Skeletal muscle tissue (tissue), 4 donors: ENCODE measurements around the gene ERBB2. TPM values are rescaled to one million over a fixed set of nuclear protein-coding genes. Genes with fewer than 3 reads are reported as not detected.

ENCODE experiments used
- H3K27ac ChIP-seq: one replicate; pipeline ENCODE4 v1.7.0; 2013; ENCODE audit warnings: mild to moderate bottlenecking, low read depth, low read length, inconsistent platforms
- H3K27me3 ChIP-seq, 3 donors: one replicate each; pipeline ENCODE4 v1.7.0; 2013; ENCODE audit warnings: low read length in 3 of 3; ENCODE audit not compliant: control insufficient read depth in 3 of 3, insufficient read depth in 3 of 3
- H3K36me3 ChIP-seq, 3 donors: one replicate each; pipeline ENCODE4 v1.7.0; 2013; ENCODE audit warnings: low read length in 3 of 3; ENCODE audit not compliant: control insufficient read depth in 3 of 3, insufficient read depth in 3 of 3
- H3K4me1 ChIP-seq, 3 donors: one replicate each; pipeline ENCODE4 v1.7.0; 2013; ENCODE audit warnings: low read length in 3 of 3, mild to moderate bottlenecking in 3 of 3; ENCODE audit not compliant: control insufficient read depth in 3 of 3, insufficient read depth in 3 of 3
- H3K4me3 ChIP-seq, 3 donors: one replicate each; pipeline ENCODE4 v1.7.0; 2013; ENCODE audit warnings: low read length in 3 of 3
- H3K9ac ChIP-seq, 3 donors: one replicate each; pipeline ENCODE4 v1.7.0; 2013; ENCODE audit warnings: low read length in 3 of 3, mild to moderate bottlenecking in 3 of 3, moderate library complexity in 2 of 3, low read depth in 1 of 3
- H3K9me3 ChIP-seq, 3 donors: one replicate each; pipeline ENCODE4 v1.7.0; 2013; ENCODE audit warnings: low read length in 3 of 3; ENCODE audit not compliant: control insufficient read depth in 3 of 3
- total RNA-seq: library from RNA; depleted of rRNA; stranded (reverse); fragments of >200 nt; gene quantifications from one replicate; pipeline ENCODE4 v1.2.3, GENCODE V29; 2014
- donor health status: Osteomylitis.

Gene ERBB2
- total RNA-seq, 1 donor from 2014 or later = 69.9 TPM

DNA sequence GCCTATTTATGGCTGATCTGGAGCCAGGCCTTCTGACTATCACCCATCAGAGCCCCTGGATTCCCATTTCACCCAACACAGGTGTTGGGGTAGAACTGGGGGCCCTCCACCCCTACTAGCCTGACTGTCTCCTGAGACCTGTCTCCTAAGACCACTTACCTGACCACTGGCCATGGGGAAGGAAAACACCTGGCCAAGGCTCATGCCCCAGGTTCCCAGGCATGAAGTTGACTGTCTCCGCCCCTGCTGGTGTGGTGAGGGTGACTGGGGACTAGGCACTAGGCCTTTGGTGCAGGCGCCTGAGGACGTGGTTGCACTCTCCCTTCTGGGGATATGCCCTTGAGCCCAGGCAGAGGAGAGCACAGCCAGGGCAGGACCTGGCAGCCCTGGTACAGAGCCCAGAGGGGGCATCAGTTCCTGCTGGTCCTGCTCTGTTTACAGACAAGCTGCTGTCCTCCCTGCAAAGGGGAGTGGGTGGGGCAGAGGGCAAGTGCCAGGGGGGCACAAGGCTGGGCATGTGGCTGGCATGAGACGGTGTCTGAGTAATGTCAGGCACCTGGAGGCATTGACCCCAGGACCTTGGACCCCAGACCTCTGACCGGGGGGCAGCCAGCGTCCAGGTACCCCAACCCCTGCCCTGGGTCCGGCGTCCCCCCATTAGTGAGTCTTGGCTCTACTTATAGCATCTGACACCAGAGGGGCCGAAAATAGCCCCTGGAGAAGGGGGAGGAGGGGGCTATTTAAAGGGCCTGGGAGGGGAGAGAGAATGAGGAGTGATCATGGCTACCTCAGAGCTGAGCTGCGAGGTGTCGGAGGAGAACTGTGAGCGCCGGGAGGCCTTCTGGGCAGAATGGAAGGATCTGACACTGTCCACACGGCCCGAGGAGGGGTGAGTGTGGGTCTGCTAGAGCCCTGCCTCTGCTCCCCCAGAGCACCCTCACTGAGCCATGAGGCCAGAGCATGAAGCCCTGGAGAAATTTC lies 35.0 kb upstream of the ERBB2 start, which contains the start of gene TCAP:
TSS of gene TCAP (plus strand) at position 769 of the 981 bp plus-strand sequence. CDS start at position 780, 11 bp downstream.
- Histone ChIP-seq H3K9me3 (no peaks in the 10 kb centered on the region), H3K36me3 (peaks cover 2 to 12% (median 11%) of the 10 kb centered on the region in 3 donors), H3K9ac (peak within 1 kb of the TSS; percentile 100), H3K4me3 (peak within 1 kb of the TSS; percentile 89 to 98 (median 91)), H3K27me3 (peaks cover 0 to 7% (median 3%) of the 10 kb centered on the region in 3 donors), H3K27ac (peak within 1 kb of the TSS; percentile 100), H3K4me1 (peaks cover 51 to 87% (median 75%) of the 10 kb centered on the region in 3 donors)

- Histone ChIP-seq H3K4me1 (peaks cover 51 to 87% (median 75%) of the 10 kb centered on the region in 3 donors), H3K27ac (peak overlapping the region; percentile 100), H3K36me3 (peaks cover 2 to 14% (median 8%) of the 10 kb centered on the region in 3 donors), H3K4me3 (peak overlapping the region; percentile 89 to 98 (median 91)), H3K9ac (peak overlapping the region; percentile 100), H3K27me3 (peaks cover 0 to 14% (median 3%) of the 10 kb centered on the region in 3 donors), H3K9me3 (no peaks in the 10 kb centered on the region)
Observed at GRCh38 chr17:39665642-39666224, 34.1 kb upstream of the ERBB2 start.

- Histone ChIP-seq H3K4me1 (peaks cover 51 to 87% (median 75%) of the 10 kb centered on the region in 3 donors), H3K9me3 (no peaks in the 10 kb centered on the region), H3K36me3 (peaks cover 2 to 14% (median 8%) of the 10 kb centered on the region in 3 donors), H3K27ac (peak overlapping the region; percentile 100), H3K9ac (peak overlapping the region; percentile 100), H3K27me3 (peaks cover 0 to 17% (median 3%) of the 10 kb centered on the region in 3 donors), H3K4me3 (peak overlapping the region; percentile 89 to 98 (median 91))
Observed at GRCh38 chr17:39666231-39666600, 33.6 kb upstream of the ERBB2 start.

DNA sequence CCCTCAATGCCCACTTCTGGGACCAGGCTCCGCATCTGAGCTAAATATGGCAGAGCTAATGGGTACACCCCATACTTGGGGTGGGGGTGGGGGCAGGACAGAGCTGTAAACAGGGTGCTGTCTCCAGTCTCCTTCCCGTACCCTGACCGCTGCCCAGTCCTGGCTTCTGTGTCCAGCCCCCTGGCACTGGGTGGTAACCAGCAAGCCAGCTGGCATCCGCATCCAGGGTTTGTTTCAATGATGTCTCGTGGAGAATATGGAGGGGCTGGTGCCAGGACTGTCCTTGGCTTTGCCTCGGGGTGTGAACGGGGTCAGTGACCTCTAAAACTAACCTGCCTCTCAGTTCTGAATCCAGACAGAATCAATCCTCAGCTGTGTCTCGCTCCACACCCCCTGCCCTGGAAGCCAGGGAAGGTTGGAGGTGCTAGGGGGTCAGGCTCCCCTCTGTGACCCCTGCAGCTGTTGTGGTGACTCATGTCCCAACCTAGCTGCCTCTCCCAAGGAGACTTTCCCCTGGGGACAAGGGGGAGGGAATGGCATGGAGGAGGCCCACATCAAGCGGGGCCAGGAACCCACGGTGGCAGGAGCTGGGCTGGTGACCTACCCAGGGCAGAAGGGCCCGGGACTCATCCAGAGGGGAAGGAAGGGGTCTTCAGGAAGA lies 33.1 kb upstream of the ERBB2 start:
- peak overlapping the region; percentile 89 to 98 (median 91) for H3K4me3 ChIP-seq
- H3K9ac ChIP-seq = peak overlapping the region; percentile 100
- H3K27me3 ChIP-seq = peaks cover 0 to 17% (median 3%) of the 10 kb centered on the region in 3 donors
- no peaks in the 10 kb centered on the region for H3K9me3 ChIP-seq
- peak overlapping the region; percentile 100 for H3K27ac ChIP-seq
- peaks cover 51 to 87% (median 75%) of the 10 kb centered on the region in 3 donors for H3K4me1 ChIP-seq
- peaks cover 2 to 14% (median 7%) of the 10 kb centered on the region in 3 donors for H3K36me3 ChIP-seq

DNA sequence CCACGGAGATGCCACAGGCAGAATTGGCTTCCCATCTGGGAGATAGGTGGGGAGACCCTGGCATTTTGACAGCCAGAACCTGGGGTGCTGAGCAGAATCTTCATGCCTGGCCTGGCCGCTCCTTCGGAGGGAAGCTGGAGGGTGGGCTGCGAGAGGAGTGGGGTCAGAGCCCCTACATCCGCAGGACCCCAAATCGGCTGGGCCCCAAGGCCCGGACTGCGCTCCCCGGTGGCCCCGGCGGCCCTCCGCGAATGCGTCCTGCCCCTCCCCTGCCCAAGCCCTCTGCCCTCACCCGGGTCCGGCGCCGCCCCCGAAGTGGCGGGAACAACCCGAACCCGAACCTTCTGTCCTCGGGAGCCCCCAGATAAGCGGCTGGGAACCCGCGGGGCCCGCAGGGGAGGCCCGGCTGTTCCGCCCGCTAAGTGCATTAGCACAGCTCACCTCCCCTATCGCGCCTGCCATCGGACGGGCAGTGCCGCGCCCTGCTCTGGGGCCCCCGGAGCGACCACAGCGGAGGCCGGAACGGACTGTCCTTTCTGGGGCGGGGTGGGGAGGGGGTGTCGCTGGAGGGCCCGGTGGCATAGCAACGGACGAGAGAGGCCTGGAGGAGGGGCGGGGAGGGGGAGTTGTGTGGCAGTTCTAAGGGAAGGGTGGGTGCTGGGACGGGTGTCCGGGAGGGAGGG lies 32.5 kb upstream of the ERBB2 start:
- Histone ChIP-seq H3K9ac (peak overlapping the region; percentile 100), H3K27ac (peak overlapping the region; percentile 100), H3K27me3 (peaks cover 0 to 17% (median 6%) of the 10 kb centered on the region in 3 donors), H3K4me1 (peaks cover 51 to 87% (median 75%) of the 10 kb centered on the region in 3 donors), H3K36me3 (peaks cover 2 to 14% (median 3%) of the 10 kb centered on the region in 3 donors), H3K4me3 (peak overlapping the region; percentile 89 to 98 (median 91)), H3K9me3 (no peaks in the 10 kb centered on the region)

DNA sequence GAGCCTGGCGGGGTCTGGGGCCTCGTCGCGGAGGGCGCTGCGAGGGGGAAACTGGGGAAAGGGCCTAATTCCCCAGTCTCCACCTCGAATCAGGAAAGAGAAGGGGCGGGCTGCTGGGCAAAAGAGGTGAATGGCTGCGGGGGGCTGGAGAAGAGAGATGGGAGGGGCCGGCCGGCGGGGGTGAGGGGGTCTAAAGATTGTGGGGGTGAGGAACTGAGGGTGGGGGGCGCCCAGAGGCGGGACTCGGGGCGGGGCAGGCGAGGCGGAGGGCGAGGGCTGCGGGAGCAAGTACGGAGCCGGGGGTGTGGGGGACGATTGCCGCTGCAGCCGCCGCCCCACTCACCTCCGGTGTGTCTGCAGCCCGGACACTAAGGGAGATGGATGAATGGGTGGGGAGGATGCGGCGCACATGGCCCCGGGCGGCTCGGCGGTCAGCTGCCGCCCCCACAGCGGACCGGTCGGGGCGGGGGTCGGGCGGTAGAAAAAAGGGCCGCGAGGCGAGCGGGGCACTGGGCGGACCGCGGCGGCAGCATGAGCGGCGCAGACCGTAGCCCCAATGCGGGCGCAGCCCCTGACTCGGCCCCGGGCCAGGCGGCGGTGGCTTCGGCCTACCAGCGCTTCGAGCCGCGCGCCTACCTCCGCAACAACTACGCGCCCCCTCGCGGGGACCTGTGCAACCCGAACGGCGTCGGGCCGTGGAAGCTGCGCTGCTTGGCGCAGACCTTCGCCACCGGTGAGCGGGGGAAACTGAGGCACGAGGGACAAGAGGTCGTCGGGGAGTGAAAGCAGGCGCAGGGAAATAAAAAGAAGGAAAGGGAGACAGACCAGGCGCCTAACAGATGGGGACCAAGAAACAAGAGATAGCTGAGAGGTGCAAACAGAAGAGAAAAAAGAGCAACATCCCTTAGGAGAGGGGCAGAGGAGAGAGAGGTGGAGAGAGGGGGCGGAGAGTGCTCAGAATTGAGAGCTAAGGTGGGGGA lies 31.6 kb upstream of the ERBB2 start, which contains the start of gene PNMT:
TSS of gene PNMT (plus strand) at position 509 of the 980 bp plus-strand sequence. CDS start at position 532, 23 bp downstream.
- Histone ChIP-seq H3K4me1 (peaks cover 42 to 85% (median 68%) of the 10 kb centered on the region in 3 donors), H3K36me3 (peaks cover 2 to 14% (median 3%) of the 10 kb centered on the region in 3 donors), H3K4me3 (peak within 1 kb of the TSS; percentile 89 to 98 (median 91)), H3K9ac (peak within 1 kb of the TSS; percentile 100), H3K27ac (peak within 1 kb of the TSS; percentile 100), H3K9me3 (no peaks in the 10 kb centered on the region), H3K27me3 (peaks cover 0 to 17% (median 6%) of the 10 kb centered on the region in 3 donors)

GRCh38 chr17:39669897-39670735 lies 29.7 kb upstream of the ERBB2 start:
- Histone ChIP-seq H3K4me1 (peaks cover 39 to 87% (median 61%) of the 10 kb centered on the region in 3 donors), H3K9ac (peak overlapping the region; percentile 60 to 79 (median 74)), H3K27ac (peak overlapping the region; percentile 74), H3K4me3 (no peak overlapping the region), H3K36me3 (peaks cover 2 to 14% (median 3%) of the 10 kb centered on the region in 3 donors), H3K9me3 (no peaks in the 10 kb centered on the region), H3K27me3 (peaks cover 0 to 17% (median 6%) of the 10 kb centered on the region in 3 donors)

DNA sequence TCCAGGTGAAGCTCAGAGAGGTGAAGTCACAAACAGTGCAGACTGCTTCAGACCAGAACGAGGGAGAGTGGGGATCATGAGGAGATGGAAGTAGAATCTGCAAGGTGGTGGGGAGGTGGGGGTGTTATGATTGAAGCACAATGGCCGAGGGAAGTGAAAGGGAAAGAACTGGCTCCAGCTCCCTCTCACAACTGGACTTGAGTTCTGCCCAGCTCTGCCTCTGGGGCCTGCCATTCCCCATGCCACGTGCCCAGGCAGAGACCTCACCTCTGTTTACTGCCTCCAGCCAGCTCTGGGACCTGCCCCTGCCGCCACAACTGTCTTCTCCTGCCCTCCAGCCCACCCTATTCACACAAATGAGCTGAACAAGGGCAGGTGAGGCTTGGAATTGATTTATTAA lies 29.1 kb upstream of the ERBB2 start:
- no peaks in the 10 kb centered on the region for H3K9me3 ChIP-seq
- H3K27ac ChIP-seq = peak overlapping the region; percentile 74
- H3K36me3 ChIP-seq = peaks cover 2 to 9% (median 3%) of the 10 kb centered on the region in 3 donors
- H3K9ac ChIP-seq = peak overlapping the region; percentile 60 to 79 (median 74)
- peaks cover 0 to 17% (median 6%) of the 10 kb centered on the region in 3 donors for H3K27me3 ChIP-seq
- H3K4me3 ChIP-seq = no peak overlapping the region
- H3K4me1 ChIP-seq = peaks cover 45 to 87% (median 66%) of the 10 kb centered on the region in 3 donors
